GM18873 (cell line): ENCODE measurements around the gene MAPKAP1.
"Not testable (repeated sequence)": the region's sequence is repeated elsewhere in the genome, so short reads cannot be mapped to it uniquely, and the experiment has no call there.

Experiments used
- ATAC-seq: cut with Tn5 transposase; IDR thresholded peaks from one replicate; pipeline ENCODE4 v1.9.1; 2021; ENCODE audit warnings: mild to moderate bottlenecking, moderate library complexity, moderate number of reproducible peaks; ENCODE audit not compliant: unreplicated experiment, low FRiP score

MAPKAP1 gene

GRCh38 chr9:125405938-125406809 is 300.8 kb downstream of the MAPKAP1 start:
- ATAC-seq, result no peak

- ATAC-seq, result no peak
Observed at GRCh38 chr9:125404733-125405132, 302.3 kb downstream of the MAPKAP1 start.

GRCh38 chr9:125400725-125401716 is 306.0 kb downstream of the MAPKAP1 start:
- no peak for ATAC-seq

GRCh38 chr9:125400232-125400631 is 306.8 kb downstream of the MAPKAP1 start:
- not testable (repeated sequence) for ATAC-seq

- no peak for ATAC-seq
Observed at GRCh38 chr9:125399666-125400065, 307.3 kb downstream of the MAPKAP1 start.

- no peak for ATAC-seq
Observed at GRCh38 chr9:125399165-125399564, 307.8 kb downstream of the MAPKAP1 start.

- no peak for ATAC-seq
Observed at GRCh38 chr9:125398243-125398642, 308.8 kb downstream of the MAPKAP1 start.

- no peak for ATAC-seq
Observed at GRCh38 chr9:125397736-125398135, 309.3 kb downstream of the MAPKAP1 start.

- no peak for ATAC-seq
Observed at GRCh38 chr9:125396799-125397198, 310.2 kb downstream of the MAPKAP1 start.

GRCh38 chr9:125393426-125393825 is 313.6 kb downstream of the MAPKAP1 start:
- no peak for ATAC-seq

- ATAC-seq, result no peak
Observed at GRCh38 chr9:125391704-125392103, 315.3 kb downstream of the MAPKAP1 start.

GRCh38 chr9:125388978-125389377 is 318.0 kb downstream of the MAPKAP1 start:
- no peak for ATAC-seq

GRCh38 chr9:125387861-125388524 is 319.0 kb downstream of the MAPKAP1 start:
- ATAC-seq, result no peak
